HEK293T (cell line): ENCODE measurements around the gene SLC7A10.

Experiments
- ELF4 ChIP-seq: fragments of 450-650 bp; IDR thresholded peaks from 2 replicates; pipeline ENCODE4 v1.6.1; 2017; ENCODE audit warnings: antibody characterized with exemption
- FOXK2 ChIP-seq: fragments of 450-650 bp; IDR thresholded peaks from 2 replicates; pipeline ENCODE4 v1.6.1; 2016; ENCODE audit warnings: mild to moderate bottlenecking
- LEF1 ChIP-seq: fragments of 450-650 bp; IDR thresholded peaks from 2 replicates; pipeline ENCODE4 v1.6.1; 2017; ENCODE audit warnings: mild to moderate bottlenecking, borderline replicate concordance
- NFRKB ChIP-seq: fragments of 450-650 bp; IDR thresholded peaks from 2 replicates; pipeline ENCODE4 v1.6.1; 2016; ENCODE audit warnings: mild to moderate bottlenecking, moderate library complexity
- SP1 ChIP-seq: fragments of 450-650 bp; IDR thresholded peaks from 2 replicates; pipeline ENCODE4 v1.6.1; 2017
- SUZ12 ChIP-seq: fragments of 450-650 bp; IDR thresholded peaks from 2 replicates; pipeline ENCODE4 v1.6.1; 2016; ENCODE audit warnings: mild to moderate bottlenecking
- TARDBP ChIP-seq: fragments of 450-650 bp; IDR thresholded peaks from 2 replicates; pipeline ENCODE4 v1.6.1; 2016
- ZNF384 ChIP-seq: fragments of 450-650 bp; IDR thresholded peaks from 2 replicates; pipeline ENCODE4 v1.6.1; 2016
- TF ChIP-seq, protein P1 (sequence below): fragments of 450-650 bp; IDR thresholded peaks from 2 replicates; pipeline ENCODE4 v1.6.1; 2016

DNA sequence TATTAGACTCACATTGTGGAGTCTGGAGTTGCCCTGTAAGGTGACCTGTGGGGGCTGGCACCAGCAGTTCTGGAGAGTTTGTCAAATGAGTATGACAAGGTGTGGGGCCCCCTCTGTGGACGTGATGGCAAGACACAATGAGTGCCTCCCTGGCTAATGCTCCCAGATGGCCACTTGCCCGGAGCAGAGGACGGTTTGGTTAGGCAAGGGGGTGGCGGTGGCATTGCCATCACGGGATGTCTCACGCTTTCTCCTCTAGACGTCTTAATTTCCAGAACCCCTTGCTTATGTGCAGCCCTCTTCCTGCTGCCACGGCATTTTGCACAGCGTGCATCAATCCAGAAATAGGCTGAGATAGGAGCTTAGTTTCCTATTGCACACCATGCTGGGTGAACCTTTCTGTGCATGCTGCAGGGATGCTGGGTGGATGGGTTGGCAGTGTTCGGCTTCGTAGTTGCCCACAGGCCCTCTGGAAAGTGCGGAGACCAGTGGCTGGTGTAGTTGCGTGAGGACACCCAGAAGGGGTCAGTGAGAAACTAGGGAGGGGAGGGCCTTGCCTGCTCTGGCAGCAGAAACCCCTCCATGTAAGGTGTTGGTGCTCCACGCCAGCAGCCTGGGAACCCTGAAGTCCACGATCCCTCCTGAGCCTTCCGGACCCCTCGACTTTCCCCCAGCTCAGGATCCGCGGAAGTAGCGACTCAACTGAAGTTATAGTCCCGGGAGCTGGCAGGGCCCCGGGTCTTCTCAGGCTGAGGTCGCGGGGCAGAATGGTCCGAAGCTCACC, 49.6 kb downstream of the SLC7A10 start:
- TF ChIP-seq SUZ12, result no peak
- no peak for TF ChIP-seq ZNF384
- TF ChIP-seq, protein P1, sequence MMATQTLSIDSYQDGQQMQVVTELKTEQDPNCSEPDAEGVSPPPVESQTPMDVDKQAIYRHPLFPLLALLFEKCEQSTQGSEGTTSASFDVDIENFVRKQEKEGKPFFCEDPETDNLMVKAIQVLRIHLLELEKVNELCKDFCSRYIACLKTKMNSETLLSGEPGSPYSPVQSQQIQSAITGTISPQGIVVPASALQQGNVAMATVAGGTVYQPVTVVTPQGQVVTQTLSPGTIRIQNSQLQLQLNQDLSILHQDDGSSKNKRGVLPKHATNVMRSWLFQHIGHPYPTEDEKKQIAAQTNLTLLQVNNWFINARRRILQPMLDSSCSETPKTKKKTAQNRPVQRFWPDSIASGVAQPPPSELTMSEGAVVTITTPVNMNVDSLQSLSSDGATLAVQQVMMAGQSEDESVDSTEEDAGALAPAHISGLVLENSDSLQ, result no peak
- TF ChIP-seq LEF1, result no peak
- no peak for TF ChIP-seq FOXK2
- no peak for TF ChIP-seq NFRKB
- TF ChIP-seq TARDBP, result no peak
- TF ChIP-seq SP1, result no peak
- TF ChIP-seq ELF4, result no peak
